ENCODE results near the gene FSTL1. TPM values are rescaled to one million over a fixed set of nuclear protein-coding genes. Genes with fewer than 3 reads are reported as not detected.

Gene FSTL1
- total RNA-seq, 2 donors from 2014 or later, result 548 to 1,310 TPM

DNA sequence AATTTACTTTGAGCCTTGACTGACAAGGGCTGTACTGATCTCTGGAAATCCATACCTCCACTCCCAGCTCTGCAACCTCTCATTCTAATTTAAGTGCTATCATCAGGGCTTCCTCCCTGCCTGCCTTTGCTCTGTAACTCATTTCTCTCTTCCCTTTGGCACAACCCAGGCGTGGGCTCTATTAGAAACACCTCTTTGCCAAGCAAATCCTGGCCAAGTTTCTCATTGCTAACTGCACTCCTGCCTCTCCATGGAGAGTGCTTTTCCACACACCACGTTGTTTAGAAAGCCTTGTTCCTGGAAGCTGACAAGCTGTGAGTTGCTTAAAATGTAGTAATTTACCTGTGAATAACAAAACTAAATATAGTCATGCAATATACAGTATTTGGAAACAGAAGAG is 20.1 kb upstream of the FSTL1 start:
- intact Hi-C loops (cut with DNase I), result no loop called here

GRCh38 chr3:120469882-120470301 is 19.1 kb upstream of the FSTL1 start:
- intact Hi-C loops (cut with DNase I), result no loop called here

More for the DNA sequence above, 20.1 kb upstream of the FSTL1 start:
- no peak for DNase-seq (ENCODE audit: low spot score)

DNA sequence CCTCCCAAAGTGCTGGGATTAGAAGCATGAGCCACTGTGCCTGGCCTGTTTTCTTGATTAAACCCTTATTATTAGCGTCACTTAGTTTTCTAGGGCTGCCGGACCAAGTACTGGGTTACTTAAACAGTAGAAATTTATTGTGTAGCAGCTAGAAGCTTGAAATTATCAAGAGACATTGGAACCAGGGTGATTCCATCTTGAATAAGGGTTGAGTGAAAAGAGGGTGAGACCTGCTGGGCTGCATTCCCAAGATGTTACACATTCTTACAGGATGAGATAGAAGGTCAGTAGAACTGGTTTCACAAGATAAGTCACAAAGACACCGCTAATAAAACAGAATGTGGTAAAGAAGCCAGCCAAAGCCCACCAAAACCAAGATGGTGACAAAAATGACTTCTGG is 18.6 kb upstream of the FSTL1 start:
- DNase-seq (ENCODE audit: low spot score), result no peak
- intact Hi-C loops (cut with DNase I), result no loop called here

More at GRCh38 chr3:120469882-120470301, 19.1 kb upstream of the FSTL1 start:
- DNase-seq (ENCODE audit: low spot score), result no peak

DNA sequence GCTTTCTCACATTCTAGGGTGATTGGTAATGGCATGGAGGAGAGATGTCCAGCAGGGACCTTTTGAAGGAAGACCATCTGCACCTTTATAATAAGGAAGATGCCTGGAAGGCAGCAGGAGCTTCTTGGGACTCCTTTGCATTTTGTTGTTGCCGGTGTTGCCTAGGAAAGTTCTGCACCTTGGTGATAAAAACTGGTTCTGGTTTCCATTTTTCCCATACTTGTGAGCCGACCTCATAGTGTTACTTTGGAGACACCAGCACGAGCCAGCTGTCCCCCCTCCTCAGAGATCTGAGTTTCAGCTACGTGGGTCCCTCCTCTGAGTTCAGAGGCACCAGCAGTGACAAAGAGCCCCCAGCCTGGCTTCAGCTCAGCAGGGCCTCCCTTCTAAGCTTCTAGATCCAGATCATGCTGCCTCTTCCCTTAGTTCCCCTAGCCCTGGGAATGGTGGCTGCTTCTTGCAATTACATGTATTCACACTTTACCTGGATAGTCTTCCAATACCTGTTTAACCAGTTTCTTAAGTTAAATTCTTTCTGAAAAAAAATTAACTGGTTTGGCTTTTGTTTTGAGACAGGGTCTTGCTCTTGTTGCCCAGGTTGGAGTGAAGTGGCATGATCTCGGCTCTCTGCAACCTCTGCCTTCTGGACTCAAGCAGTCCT is 18.0 kb upstream of the FSTL1 start:
- intact Hi-C loops (cut with DNase I), result no loop called here

DNA sequence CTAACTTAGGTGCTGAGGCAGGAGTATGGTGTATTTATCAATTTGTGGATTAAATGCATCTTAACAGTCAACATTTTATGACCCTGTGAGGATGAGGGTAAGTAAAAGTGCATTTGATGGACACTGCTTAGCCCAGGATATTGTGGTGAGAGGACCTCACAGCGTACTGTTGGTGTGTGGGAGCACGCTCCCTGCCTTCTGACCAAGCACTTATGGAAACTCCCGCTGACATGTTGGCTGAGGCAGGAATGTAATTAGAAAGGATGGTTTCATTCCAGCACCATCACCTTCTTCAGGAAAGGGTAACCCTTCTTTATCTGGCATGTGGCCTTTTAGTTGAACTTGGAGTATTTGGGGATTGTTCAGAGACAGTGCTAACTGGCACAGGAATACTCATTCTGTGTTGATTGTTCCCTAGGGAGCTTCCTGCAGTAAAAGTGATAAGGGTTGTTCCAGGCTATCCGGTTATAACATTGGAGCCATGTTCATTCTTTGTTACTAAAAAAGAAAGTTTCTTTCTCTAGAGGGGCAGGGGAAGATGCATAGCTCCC is 11.7 kb upstream of the FSTL1 start:
- no peak for DNase-seq (ENCODE audit: low spot score)
- intact Hi-C loops (cut with DNase I), result no loop called here

More for the DNA sequence above, 18.0 kb upstream of the FSTL1 start:
- DNase-seq (ENCODE audit: low spot score), result no peak

DNA sequence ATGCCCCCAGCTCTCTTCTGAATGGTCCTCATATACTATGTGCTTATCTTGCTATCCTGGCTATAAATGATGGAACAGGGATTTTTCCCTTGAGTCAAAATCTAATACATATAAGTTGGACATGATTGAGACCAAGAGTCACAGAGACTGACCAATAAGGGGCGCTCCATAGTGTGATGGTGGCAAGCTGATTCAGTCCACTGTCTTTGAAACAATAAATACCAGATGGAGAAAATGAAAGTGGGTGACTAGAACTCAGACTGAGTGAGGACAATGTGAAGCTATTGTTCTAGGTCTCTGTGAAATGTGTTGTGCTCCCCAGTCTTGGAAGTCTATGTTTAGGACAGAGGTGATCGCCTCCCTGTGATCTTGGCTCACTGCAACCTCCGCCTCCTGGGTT is 10.6 kb upstream of the FSTL1 start:
- DNase-seq (ENCODE audit: low spot score), result no peak
- intact Hi-C loops (cut with DNase I), result no loop called here

DNA sequence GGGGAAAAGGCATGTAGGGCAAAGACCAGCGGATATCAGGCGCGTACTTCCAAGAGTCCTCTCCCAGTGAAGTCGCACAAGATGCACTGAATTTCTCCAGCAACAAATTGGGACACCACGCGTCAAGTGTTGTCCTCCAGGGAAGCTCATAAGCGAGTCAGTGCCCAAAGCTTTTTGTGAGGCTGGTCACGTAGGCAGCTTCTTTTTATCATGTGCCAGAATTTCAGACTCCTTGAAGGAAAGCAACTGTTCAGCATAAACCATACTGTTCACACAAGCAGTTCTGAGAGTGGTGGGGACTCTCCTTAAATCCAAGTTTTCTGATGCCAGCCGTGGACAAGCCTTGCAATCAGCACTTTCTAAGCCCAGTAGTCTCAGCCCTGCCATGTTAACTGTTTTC is 10.1 kb upstream of the FSTL1 start:
- no peak for DNase-seq (ENCODE audit: low spot score)
- intact Hi-C loops (cut with DNase I), result no loop called here

DNA sequence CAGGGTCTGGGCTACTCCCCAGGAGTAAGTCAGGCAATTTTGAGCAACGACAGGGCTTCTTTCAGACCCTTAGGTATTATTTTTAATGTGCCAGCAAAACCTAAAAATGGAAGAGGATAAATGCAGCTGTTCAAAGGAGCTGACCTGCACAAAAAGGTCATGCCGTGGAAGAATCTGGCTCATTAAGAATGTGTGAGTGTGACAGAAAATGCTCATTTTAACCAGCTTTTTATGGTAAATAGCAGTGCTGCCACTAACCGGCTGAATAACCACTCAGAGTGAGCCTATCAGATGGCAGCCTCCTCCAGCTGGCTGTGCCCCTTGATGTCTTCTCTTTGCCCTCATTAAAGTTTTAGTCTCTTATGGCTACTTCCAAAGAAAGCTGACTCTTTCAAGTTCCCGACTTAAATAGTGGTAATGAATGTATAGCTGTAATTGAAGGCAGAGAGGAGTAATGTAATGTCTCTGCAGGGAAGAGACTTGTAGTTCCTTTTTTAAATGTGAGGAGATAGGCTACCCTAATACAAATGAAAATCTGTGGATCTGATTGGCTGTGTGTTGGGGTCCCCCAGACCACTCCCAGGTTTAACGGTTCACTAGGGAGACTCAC is 9.5 kb upstream of the FSTL1 start:
- intact Hi-C loops (cut with DNase I), result no loop called here
- no peak for DNase-seq (ENCODE audit: low spot score)

GRCh38 chr3:120459196-120459595 is 8.4 kb upstream of the FSTL1 start:
- intact Hi-C loops (cut with DNase I), result no loop called here
- no peak for DNase-seq (ENCODE audit: low spot score)

DNA sequence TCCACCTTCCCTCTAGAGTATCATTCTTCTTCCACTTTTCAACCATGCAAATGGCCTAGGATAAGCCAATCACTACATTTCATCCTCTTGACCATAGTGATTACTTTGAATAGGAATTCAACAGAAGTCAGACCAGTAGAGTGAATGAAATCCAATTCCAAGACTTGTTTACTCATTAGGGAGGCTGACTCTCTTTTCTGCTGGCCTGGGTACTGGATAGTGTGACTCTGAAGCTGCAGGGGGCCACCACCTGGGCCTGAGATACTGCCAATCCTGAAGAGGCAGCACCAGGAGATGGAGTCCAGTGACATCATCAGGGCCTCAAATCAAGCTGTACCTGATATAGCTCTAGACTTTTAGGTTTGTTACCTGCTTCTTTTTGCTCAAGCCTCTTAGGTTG is 7.0 kb upstream of the FSTL1 start:
- DNase-seq (ENCODE audit: low spot score), result no peak
- intact Hi-C loops (cut with DNase I), result no loop called here

DNA sequence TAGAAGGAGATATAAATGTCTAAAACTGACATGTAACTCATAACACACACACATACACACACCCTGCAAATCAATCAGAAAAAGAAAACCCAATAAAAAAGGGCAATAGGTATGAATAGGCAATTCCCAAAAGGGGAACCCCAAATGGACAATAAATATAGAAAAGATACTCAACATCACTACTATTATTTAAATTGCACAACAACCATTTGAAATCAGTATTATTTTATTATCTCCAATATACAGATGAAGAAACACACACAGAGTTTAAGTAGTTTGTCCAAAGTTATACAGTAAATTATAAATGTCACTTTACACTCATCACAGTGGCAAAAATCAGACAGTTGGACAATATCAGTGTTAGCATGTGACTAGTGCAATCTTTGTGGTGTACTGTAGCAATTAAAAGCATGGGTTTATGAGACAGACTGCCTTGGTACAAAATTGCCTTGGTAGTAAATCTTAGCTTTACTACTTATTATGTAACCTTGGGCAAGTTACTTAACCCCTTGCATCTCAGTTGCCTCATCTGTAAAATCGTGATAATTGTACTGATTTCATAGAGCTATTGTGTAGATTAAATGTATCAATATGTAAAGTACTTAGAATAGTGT is 3.4 kb upstream of the FSTL1 start:
- intact Hi-C loops (cut with DNase I), result loop anchor here in 1 of 2 donors (5.0 kb wide), 1 partner anchor 43 kb away; no protein-coding TSS in a partner anchor
- DNase-seq (ENCODE audit: low spot score), result no peak

GRCh38 chr3:120452816-120453215 is 2.0 kb upstream of the FSTL1 start:
- intact Hi-C loops (cut with DNase I), result loop anchor here in 1 of 2 donors (5.0 kb wide), 1 partner anchor 44 kb away; no protein-coding TSS in a partner anchor
- no peak for DNase-seq (ENCODE audit: low spot score)

- DNase-seq (ENCODE audit: low spot score), result no peak
Measured at GRCh38 chr3:120451806-120452205, 1.0 kb upstream of the FSTL1 start.

GRCh38 chr3:120451272-120451761 is 525 bp upstream of the FSTL1 start:
- intact Hi-C loops (cut with DNase I), result loop anchor here in 1 of 2 donors (5.0 kb wide), 1 partner anchor 46 kb away; no protein-coding TSS in a partner anchor
- DNase-seq (ENCODE audit: low spot score), result peak; percentile 82

More at GRCh38 chr3:120451806-120452205, 1.0 kb upstream of the FSTL1 start:
- intact Hi-C loops (cut with DNase I), result loop anchor here in 1 of 2 donors (5.0 kb wide), 1 partner anchor 45 kb away; no protein-coding TSS in a partner anchor

GRCh38 chr3:120449701-120450599 is 842 bp downstream of the FSTL1 start:
- intact Hi-C loops (cut with DNase I), result loop anchor here in 1 of 2 donors (5.0 kb wide), 1 partner anchor 47 kb away; no protein-coding TSS in a partner anchor
- DNase-seq (ENCODE audit: low spot score), result no peak

DNA sequence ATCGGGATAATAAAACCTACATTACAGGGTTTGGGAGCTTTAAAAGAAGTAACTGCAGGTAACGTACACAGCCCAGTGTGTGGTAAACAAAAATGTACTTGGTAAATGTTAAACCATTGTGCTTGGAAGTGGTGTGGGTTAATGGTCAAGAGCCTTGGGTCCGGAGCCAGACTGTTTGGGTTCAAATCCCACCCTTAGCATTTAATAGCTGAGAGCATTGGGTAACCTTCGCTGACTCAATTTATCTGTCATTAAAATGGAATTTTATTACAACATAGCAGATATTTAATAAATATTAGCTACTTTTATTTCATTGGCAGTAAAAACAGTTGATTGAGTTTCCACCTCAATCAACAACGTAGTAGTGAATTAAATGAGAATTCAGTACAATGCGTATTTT is 1.5 kb downstream of the FSTL1 start:
- intact Hi-C loops (cut with DNase I), result no loop called here
- DNase-seq (ENCODE audit: low spot score), result no peak

GRCh38 chr3:120448756-120449155 is 2.0 kb downstream of the FSTL1 start:
- DNase-seq (ENCODE audit: low spot score), result no peak

DNA sequence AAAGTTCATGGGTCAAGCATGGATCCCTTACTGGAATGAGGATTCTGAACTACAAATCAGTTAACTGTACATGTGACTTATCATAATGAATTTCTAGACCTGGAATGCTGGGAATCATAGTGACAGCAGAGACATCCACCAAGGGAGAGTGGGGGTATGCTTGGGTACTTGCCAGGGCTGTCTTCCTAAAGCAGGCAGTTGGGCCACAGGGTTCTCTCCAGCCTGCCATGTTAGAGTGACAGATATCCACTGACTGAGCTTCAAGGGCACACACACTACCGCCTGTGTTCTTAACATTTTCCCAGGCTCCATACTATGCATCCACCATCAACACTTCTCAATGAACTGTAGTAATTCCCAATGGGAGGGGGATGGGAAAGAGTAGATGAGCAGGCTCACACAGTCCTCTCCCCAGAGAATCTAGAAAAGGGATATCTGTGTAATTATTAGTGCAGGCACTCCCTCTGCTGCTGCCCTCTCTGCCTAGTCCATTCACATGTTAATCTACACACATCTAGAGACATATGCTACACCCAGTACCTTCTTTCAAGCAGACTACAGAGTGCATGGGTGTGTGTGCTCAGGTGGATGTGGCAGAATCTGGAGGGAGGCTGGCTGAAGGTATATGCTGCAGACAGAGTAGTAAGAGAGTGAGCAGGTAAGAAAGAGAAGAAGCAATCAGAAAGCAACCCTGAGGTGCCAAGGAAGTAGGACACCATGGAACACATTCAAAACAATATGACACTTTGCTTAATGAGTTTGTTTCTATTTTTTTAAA is 3.7 kb downstream of the FSTL1 start:
- intact Hi-C loops (cut with DNase I), result no loop called here
- DNase-seq (ENCODE audit: low spot score), result no peak

More at GRCh38 chr3:120448756-120449155, 2.0 kb downstream of the FSTL1 start:
- intact Hi-C loops (cut with DNase I), result no loop called here
